Hepatocyte (in vitro differentiated cells): Measurements from ENCODE around the gene MGAT5B.

Source experiments
- CTCF ChIP-seq: fragments of 200-600 bp; sonication (generic); IDR thresholded peaks from 2 replicates; pipeline ENCODE4 v1.5.1; 2016; ENCODE audit warnings: antibody characterized with exemption, mild to moderate bottlenecking; ENCODE audit not compliant: poor library complexity
- EZH2phosphoT487 ChIP-seq: fragments of 200-600 bp; sonication (generic); IDR thresholded peaks from one replicate; pipeline ENCODE4 v1.6.1; 2018; ENCODE audit warnings: antibody characterized with exemption, mild to moderate bottlenecking, low read depth, moderate library complexity; ENCODE audit not compliant: unreplicated experiment, severe bottlenecking

GRCh38 chr17:76923491-76923890, 55.3 kb downstream of the MGAT5B start:
- no peak for TF ChIP-seq CTCF
- no peak for TF ChIP-seq EZH2phosphoT487
